HepG2 (cell line): ENCODE measurements around the gene OR4E1. TPM values are rescaled to one million over a fixed set of nuclear protein-coding genes. Genes with fewer than 3 reads are reported as not detected.
A peak's percentile ranks its signal among the peaks of the same experiment; 100 is the strongest.

Experiments used
- ATAC-seq: fragments of 200-7000 bp; cut with Tn5 transposase; 3 replicates; pipeline ENCODE4 v1.9.1; 2020; ENCODE audit warnings: mild to moderate bottlenecking, moderate library complexity
- BruUV-seq: library from RNA; stranded (reverse); fragments of 400-500 nt; replicated peaks from 2 replicates; lab custom pipeline; 2021; lab: Mats Ljungman, UMichigan
- CTCF ChIA-PET: fragments of 300-600 bp; formaldehyde crosslinking; extraction: SDS; loops from one replicate; lab custom pipeline; 2021; ENCODE audit warnings: low total read pairs, inconsistent platforms, low intra/inter-chr PET ratio; lab: Yijun Ruan, JAX
- POLR2A ChIA-PET: fragments of 350-600 bp; sonication (Branson Sonifier 250); formaldehyde crosslinking; loops from one replicate; lab custom pipeline; 2020; ENCODE audit warnings: antibody characterized with exemption, inconsistent platforms; lab: Yijun Ruan, JAX
- DNase-seq: peaks from one replicate; pipeline ENCODE4 v3.0.0-alpha.2; 2015; ENCODE audit warnings: low spot score
- FAIRE-seq: peaks from 3 replicates; lab custom pipeline; 2011; peaks lifted over from hg19 to GRCh38; lab: Jason Lieb, UNC
- H2AFZ ChIP-seq: one replicate; pipeline ENCODE4 v1.6.1; 2011; ENCODE audit warnings: low read length, inconsistent platforms
- H3K27ac ChIP-seq: fragments of 300-600 bp; 3 replicates; pipeline ENCODE4 v1.8.0; 2011; ENCODE audit warnings: mixed run types, mild to moderate bottlenecking, mixed read lengths, low read length, inconsistent platforms; ENCODE audit not compliant: insufficient read depth; ENCODE audit errors: extremely low read length
- H3K27me3 ChIP-seq, 2 experiments: fragments of 200-600 bp in 1 of 2; 2 replicates in 1 of 2; 3 replicates in 1 of 2; pipeline versions ENCODE4 v1.6.0 to v1.8.0; 2011; ENCODE audit warnings: low read length in 2 of 2, mild to moderate bottlenecking in 2 of 2, moderate library complexity in 2 of 2, inconsistent platforms in 1 of 2; ENCODE audit not compliant: insufficient read depth in 2 of 2, control insufficient read depth in 1 of 2
- H3K36me3 ChIP-seq, 2 experiments: fragments of 200-600 bp in 1 of 2; replicated peaks in 1 of 2; 2 replicates in 1 of 2; 3 replicates in 1 of 2; pipeline versions ENCODE4 v1.5.1 to v1.8.0; 2011; ENCODE audit warnings: low read length in 2 of 2, inconsistent platforms in 1 of 2; ENCODE audit not compliant: insufficient read depth in 2 of 2, control insufficient read depth in 1 of 2
- H3K4me1 ChIP-seq: 2 replicates; pipeline ENCODE4 v1.5.1; 2012; ENCODE audit warnings: low read length, inconsistent platforms; ENCODE audit not compliant: insufficient read depth
- H3K4me2 ChIP-seq: 2 replicates; pipeline ENCODE4 v1.6.0; 2011; ENCODE audit warnings: low read depth, low read length, inconsistent platforms
- H3K4me3 ChIP-seq, 3 experiments: fragments of 200-600 bp in 1 of 3; sonication (generic), shearing (Covaris generic) in 1 of 3; replicated peaks in 1 of 3; 2 replicates each; pipeline ENCODE4 v1.5.1; 2011 to 2016; ENCODE audit warnings: low read length in 3 of 3, inconsistent platforms in 2 of 3, low read depth in 2 of 3, mild to moderate bottlenecking in 2 of 3, control low read depth in 1 of 3, mixed read lengths in 1 of 3; ENCODE audit not compliant: insufficient read depth in 1 of 3
- H3K79me2 ChIP-seq: one replicate; pipeline ENCODE4 v1.6.1; 2011; ENCODE audit warnings: low read length, inconsistent platforms; ENCODE audit not compliant: insufficient read depth
- H3K9ac ChIP-seq: 2 replicates; pipeline ENCODE4 v1.6.0; 2011; ENCODE audit warnings: mild to moderate bottlenecking, low read depth, low read length, inconsistent platforms; ENCODE audit not compliant: insufficient read depth
- H3K9me3 ChIP-seq: 2 replicates; pipeline ENCODE4 v1.5.1; 2012; ENCODE audit warnings: mild to moderate bottlenecking, low read length
- H4K20me1 ChIP-seq: 2 replicates; pipeline ENCODE4 v1.6.0; 2011; ENCODE audit warnings: inconsistent platforms, mild to moderate bottlenecking, low read length, moderate library complexity; ENCODE audit not compliant: insufficient read depth
- CBX2 ChIP-seq, 2 experiments: fragments of 200-600 bp in 1 of 2; sonication (generic); formaldehyde crosslinking in 1 of 2; IDR thresholded peaks; 2 replicates each; pipeline versions ENCODE4 v1.7.0 to v1.8.1; 2018 to 2022; ENCODE audit warnings: low read depth in 2 of 2, low read length in 1 of 2, mild to moderate bottlenecking in 1 of 2, missing genetic modification reagents in 1 of 2
- HHEX ChIP-seq: IDR thresholded peaks from 2 replicates; pipeline ENCODE4 v1.6.1; 2016; ENCODE audit warnings: control low read depth
- IKZF1 ChIP-seq: fragments of 450-650 bp; IDR thresholded peaks from 2 replicates; pipeline ENCODE4 v1.7.1; 2016
- KDM5A ChIP-seq: fragments of 200-600 bp; sonication (generic); IDR thresholded peaks from 2 replicates; pipeline ENCODE4 v1.7.0; 2018; ENCODE audit warnings: antibody characterized with exemption, mild to moderate bottlenecking, low read length, borderline replicate concordance
- MEIS2 ChIP-seq: sonication (generic); formaldehyde crosslinking; IDR thresholded peaks from 2 replicates; pipeline ENCODE4 v1.9.0; 2021; ENCODE audit warnings: mild to moderate bottlenecking, missing genetic modification reagents
- PLRG1 ChIP-seq: fragments of 450-650 bp; conservative IDR thresholded peaks from 2 replicates; pipeline ENCODE4 v1.6.1; 2016
- POGZ ChIP-seq: sonication (generic); formaldehyde crosslinking; IDR thresholded peaks from 2 replicates; pipeline ENCODE4 v1.4.0; 2020; ENCODE audit warnings: mild to moderate bottlenecking, missing genetic modification reagents
- ZKSCAN5 ChIP-seq: sonication (generic); formaldehyde crosslinking; IDR thresholded peaks from 2 replicates; pipeline ENCODE4 v1.5.1; 2020; ENCODE audit warnings: mild to moderate bottlenecking, missing genetic modification reagents
- ZNF569 ChIP-seq: sonication (generic); formaldehyde crosslinking; IDR thresholded peaks from 2 replicates; pipeline ENCODE4 v1.5.0; 2020; ENCODE audit warnings: mild to moderate bottlenecking, missing genetic modification reagents, moderate library complexity, borderline replicate concordance
- WGBS: methylation state at CpG from one replicate; pipeline ENCODE4 v1.1.6; 2017; ENCODE audit warnings: low lambda C conversion rate; 5-methylcytosine and 5-hydroxymethylcytosine counted together
- in situ Hi-C: cut with HindIII; loops from 2 replicates; pipeline ENCODE4 v1.10.0; 2017; ENCODE audit warnings: low pct_unique_long_range_greater_than_20kb; ENCODE audit not compliant: extremely low pct_ligation_motif_present
- intact Hi-C: fragments of 100-400 bp; cut with micrococcal nuclease; formaldehyde crosslinking; loops from one replicate; pipeline ENCODE4 v1.10.0; 2022; ENCODE audit not compliant: unreplicated experiment
- polyA plus RNA-seq, 8 experiments: library from polyadenylated mRNA; depleted of rRNA in 3 of 8; stranded (reverse) in 7 of 8; unstranded in 1 of 8; fragments of >200 nt; fragmentation: Illumina TruSeq in 4 of 8; extraction: Trizol in 4 of 8; gene quantifications; 2 replicates each; pipeline versions ENCODE4 v1.2.1 to v1.2.3, GENCODE V29; 2011 to 2016; ENCODE audit warnings: low read depth in 4 of 8, missing spikeins in 1 of 8, mixed read lengths in 1 of 8; ENCODE audit not compliant: insufficient read depth in 1 of 8
- total RNA-seq, 5 experiments: library from RNA; depleted of rRNA; stranded (reverse); fragments of >200 nt; fragmentation: Illumina TruSeq; extraction: Trizol; gene quantifications; 2 replicates each; pipeline ENCODE4 v1.2.3, GENCODE V29; 2016; ENCODE audit warnings: low read depth in 1 of 5
- TF ChIP-seq, protein P1 (sequence below): IDR thresholded peaks from 2 replicates; pipeline ENCODE4 v1.6.1; 2018; ENCODE audit warnings: missing genetic modification reagents
- TF ChIP-seq, protein P2 (sequence below): sonication (generic); formaldehyde crosslinking; IDR thresholded peaks from 2 replicates; pipeline ENCODE4 v1.8.0; 2022; ENCODE audit warnings: missing genetic modification reagents, mild to moderate bottlenecking, moderate library complexity, borderline replicate concordance
- TF ChIP-seq, protein P3 (sequence below): sonication (generic); formaldehyde crosslinking; IDR thresholded peaks from 2 replicates; pipeline ENCODE4 v1.4.0; 2020; ENCODE audit warnings: mild to moderate bottlenecking, missing genetic modification reagents
- TF ChIP-seq, protein P4 (sequence below): sonication (generic); formaldehyde crosslinking; IDR thresholded peaks from 2 replicates; pipeline ENCODE4 v1.5.1; 2020; ENCODE audit warnings: missing genetic modification reagents, mild to moderate bottlenecking, borderline replicate concordance

The OR4E1 gene
- total and polyA plus RNA-seq, 2 of the 13 experiments (the other 11 are each of a cell fraction or from before 2014, with no cell fraction given): not detected

DNA sequence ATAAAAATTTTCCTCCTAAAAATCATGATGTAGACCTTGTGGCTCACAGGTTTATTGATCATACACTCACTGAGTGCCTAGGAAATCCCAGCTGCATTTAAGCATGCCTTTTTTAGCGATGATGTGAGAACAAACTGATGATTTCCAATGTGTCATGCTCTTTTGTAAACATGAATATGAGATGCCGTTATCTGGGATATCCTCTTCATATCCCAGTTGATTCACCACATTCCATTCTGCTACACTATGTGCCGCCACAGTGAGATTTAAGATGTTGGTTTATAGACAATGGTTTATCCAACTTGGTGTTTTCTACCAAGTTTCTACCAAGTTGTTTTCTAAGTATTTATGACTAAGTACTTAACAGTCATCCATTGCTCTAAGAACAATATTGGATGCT is 5.2 kb downstream of the OR4E1 start:
- ATAC-seq (no peak), DNase-seq (peak; percentile 18), FAIRE-seq (no peak)
- H2AFZ ChIP-seq: no peak overlapping the region
- CTCF ChIA-PET: no interaction called here
- H3K27ac ChIP-seq: no peak overlapping the region
- no peaks in the 10 kb centered on the region for H4K20me1 ChIP-seq
- in situ Hi-C loops (no loop called here), intact Hi-C loops (no loop called here)
- H3K4me3 ChIP-seq: no peak overlapping the region
- no peaks in the 10 kb centered on the region for H3K79me2 ChIP-seq
- POLR2A ChIA-PET: no interaction called here
- BruUV-seq: no TSS peak
- H3K27me3 ChIP-seq: no peaks in the 10 kb centered on the region; a peak in 1 of 5 replicates
- no peaks in the 10 kb centered on the region for H3K36me3 ChIP-seq
- 26% methylated on average over 3 of the region's 3 CpGs for WGBS
- TF ChIP-seq, protein P1, sequence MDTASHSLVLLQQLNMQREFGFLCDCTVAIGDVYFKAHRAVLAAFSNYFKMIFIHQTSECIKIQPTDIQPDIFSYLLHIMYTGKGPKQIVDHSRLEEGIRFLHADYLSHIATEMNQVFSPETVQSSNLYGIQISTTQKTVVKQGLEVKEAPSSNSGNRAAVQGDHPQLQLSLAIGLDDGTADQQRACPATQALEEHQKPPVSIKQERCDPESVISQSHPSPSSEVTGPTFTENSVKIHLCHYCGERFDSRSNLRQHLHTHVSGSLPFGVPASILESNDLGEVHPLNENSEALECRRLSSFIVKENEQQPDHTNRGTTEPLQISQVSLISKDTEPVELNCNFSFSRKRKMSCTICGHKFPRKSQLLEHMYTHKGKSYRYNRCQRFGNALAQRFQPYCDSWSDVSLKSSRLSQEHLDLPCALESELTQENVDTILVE (CRISPR knock-in tag): no peak
- TF ChIP-seq KDM5A (no peak), ZNF569 (CRISPR knock-in tag) (no peak), CBX2 (IDR thresholded peaks at IDR 0.05; ENCODE audit: low read depth, low read length) (no peak), CBX2 (CRISPR knock-in tag; IDR thresholded peaks at IDR 0.05; ENCODE audit: low read depth) (no peak), ZKSCAN5 (CRISPR knock-in tag) (no peak), HHEX (CRISPR knock-in tag) (no peak), POGZ (CRISPR knock-in tag) (no peak)
- H3K4me1 ChIP-seq: peaks cover 5% of the 10 kb centered on the region; the same call in 1 of the 2 replicates
- no peak overlapping the region for H3K9ac ChIP-seq
- no peaks in the 10 kb centered on the region for H3K9me3 ChIP-seq
- no peak overlapping the region for H3K4me2 ChIP-seq

DNA sequence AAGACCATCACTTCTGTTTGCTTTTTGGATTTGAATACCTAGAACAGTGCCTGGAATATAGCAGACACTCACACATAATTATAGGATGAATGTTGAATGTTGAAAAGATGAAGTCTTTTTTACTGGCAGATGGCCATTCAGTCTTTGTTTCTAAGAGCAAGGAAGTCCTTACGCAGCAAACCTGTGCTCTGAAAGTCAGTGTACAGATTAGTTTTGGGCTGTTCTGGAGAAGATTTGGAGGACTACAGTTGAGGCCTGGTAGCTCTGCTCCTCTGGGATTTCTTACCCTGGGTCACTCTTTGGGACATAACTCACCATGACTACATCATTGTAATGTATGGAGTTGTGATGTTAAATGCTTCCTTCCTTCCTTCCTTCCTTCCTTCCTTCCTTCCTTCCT is 16.6 kb downstream of the OR4E1 start:
- no peaks in the 10 kb centered on the region for H4K20me1 ChIP-seq
- POLR2A ChIA-PET: no interaction called here
- no peak overlapping the region for H3K9ac ChIP-seq
- no peaks in the 10 kb centered on the region for H3K4me1 ChIP-seq
- in situ Hi-C loops: no loop called here
- no peaks in the 10 kb centered on the region for H3K79me2 ChIP-seq
- no peak for FAIRE-seq
- no peak for DNase-seq
- CTCF ChIA-PET: no interaction called here
- H3K4me2 ChIP-seq: no peak overlapping the region
- intact Hi-C loops: no loop called here
- no peak overlapping the region for H2AFZ ChIP-seq
- no TSS peak for BruUV-seq
- H3K27ac ChIP-seq: no peak overlapping the region
- no peaks in the 10 kb centered on the region; a peak in 1 of 5 replicates for H3K27me3 ChIP-seq
- no peaks in the 10 kb centered on the region for H3K9me3 ChIP-seq
- ATAC-seq: no peak
- H3K36me3 ChIP-seq: no peaks in the 10 kb centered on the region
- no peak overlapping the region for H3K4me3 ChIP-seq
- 48% methylated on average over 1 of the region's 1 CpG for WGBS
- no peak for TF ChIP-seq IKZF1
- TF ChIP-seq, protein P2, sequence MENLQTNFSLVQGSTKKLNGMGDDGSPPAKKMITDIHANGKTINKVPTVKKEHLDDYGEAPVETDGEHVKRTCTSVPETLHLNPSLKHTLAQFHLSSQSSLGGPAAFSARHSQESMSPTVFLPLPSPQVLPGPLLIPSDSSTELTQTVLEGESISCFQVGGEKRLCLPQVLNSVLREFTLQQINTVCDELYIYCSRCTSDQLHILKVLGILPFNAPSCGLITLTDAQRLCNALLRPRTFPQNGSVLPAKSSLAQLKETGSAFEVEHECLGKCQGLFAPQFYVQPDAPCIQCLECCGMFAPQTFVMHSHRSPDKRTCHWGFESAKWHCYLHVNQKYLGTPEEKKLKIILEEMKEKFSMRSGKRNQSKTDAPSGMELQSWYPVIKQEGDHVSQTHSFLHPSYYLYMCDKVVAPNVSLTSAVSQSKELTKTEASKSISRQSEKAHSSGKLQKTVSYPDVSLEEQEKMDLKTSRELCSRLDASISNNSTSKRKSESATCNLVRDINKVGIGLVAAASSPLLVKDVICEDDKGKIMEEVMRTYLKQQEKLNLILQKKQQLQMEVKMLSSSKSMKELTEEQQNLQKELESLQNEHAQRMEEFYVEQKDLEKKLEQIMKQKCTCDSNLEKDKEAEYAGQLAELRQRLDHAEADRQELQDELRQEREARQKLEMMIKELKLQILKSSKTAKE (CRISPR knock-in tag): no peak
- TF ChIP-seq, protein P3, sequence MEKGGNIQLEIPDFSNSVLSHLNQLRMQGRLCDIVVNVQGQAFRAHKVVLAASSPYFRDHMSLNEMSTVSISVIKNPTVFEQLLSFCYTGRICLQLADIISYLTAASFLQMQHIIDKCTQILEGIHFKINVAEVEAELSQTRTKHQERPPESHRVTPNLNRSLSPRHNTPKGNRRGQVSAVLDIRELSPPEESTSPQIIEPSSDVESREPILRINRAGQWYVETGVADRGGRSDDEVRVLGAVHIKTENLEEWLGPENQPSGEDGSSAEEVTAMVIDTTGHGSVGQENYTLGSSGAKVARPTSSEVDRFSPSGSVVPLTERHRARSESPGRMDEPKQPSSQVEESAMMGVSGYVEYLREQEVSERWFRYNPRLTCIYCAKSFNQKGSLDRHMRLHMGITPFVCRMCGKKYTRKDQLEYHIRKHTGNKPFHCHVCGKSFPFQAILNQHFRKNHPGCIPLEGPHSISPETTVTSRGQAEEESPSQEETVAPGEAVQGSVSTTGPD (CRISPR knock-in tag): no peak
- no peak for TF ChIP-seq PLRG1
- TF ChIP-seq MEIS2 (CRISPR knock-in tag): no peak
- TF ChIP-seq, protein P4, sequence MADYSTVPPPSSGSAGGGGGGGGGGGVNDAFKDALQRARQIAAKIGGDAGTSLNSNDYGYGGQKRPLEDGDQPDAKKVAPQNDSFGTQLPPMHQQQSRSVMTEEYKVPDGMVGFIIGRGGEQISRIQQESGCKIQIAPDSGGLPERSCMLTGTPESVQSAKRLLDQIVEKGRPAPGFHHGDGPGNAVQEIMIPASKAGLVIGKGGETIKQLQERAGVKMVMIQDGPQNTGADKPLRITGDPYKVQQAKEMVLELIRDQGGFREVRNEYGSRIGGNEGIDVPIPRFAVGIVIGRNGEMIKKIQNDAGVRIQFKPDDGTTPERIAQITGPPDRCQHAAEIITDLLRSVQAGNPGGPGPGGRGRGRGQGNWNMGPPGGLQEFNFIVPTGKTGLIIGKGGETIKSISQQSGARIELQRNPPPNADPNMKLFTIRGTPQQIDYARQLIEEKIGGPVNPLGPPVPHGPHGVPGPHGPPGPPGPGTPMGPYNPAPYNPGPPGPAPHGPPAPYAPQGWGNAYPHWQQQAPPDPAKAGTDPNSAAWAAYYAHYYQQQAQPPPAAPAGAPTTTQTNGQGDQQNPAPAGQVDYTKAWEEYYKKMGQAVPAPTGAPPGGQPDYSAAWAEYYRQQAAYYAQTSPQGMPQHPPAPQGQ (CRISPR knock-in tag): no peak
